Measurements from ENCODE around the gene VSTM4.

The VSTM4 gene

DNA sequence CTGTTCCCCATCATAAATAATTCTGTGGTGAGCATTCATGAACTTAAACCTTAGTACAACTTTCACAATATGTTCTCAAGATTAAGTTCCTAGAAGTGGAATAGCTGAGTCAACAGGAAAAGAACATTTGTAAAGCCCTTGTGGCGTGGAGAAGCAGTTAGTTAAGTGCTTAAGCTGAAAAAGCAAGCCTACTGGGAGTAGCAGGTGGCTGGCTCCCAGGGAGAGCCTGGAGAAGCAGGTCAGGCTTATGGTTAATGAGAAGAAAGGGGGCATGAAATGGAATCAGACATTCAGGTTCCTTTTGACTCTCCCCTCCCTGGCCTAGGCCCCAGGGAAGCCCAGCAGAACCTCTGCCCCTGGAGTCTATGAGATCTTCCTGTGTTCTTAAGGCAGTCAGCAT lies 35.3 kb downstream of the VSTM4 start:
- peaks cover 30% of the 10 kb centered on the region for H3K27me3 ChIP-seq (ENCODE audit: control insufficient read depth, low read length)
- H3K4me2 ChIP-seq (ENCODE audit: low read length): no peak overlapping the region
- H3K4me1 ChIP-seq (ENCODE audit: control insufficient read depth, low read length): peaks cover 5% of the 10 kb centered on the region; the same call in 1 of the 2 replicates
- no peak overlapping the region for H3K4me3 ChIP-seq (ENCODE audit: low read length)
- no peak overlapping the region for H3K27ac ChIP-seq (ENCODE audit: low read depth, low read length)
- H3K9me3 ChIP-seq (ENCODE audit: control insufficient read depth, insufficient read depth, low read length): no peaks in the 10 kb centered on the region
- no peaks in the 10 kb centered on the region for H3F3A ChIP-seq (ENCODE audit: control insufficient read depth, insufficient read depth)
- TF ChIP-seq, protein P1, sequence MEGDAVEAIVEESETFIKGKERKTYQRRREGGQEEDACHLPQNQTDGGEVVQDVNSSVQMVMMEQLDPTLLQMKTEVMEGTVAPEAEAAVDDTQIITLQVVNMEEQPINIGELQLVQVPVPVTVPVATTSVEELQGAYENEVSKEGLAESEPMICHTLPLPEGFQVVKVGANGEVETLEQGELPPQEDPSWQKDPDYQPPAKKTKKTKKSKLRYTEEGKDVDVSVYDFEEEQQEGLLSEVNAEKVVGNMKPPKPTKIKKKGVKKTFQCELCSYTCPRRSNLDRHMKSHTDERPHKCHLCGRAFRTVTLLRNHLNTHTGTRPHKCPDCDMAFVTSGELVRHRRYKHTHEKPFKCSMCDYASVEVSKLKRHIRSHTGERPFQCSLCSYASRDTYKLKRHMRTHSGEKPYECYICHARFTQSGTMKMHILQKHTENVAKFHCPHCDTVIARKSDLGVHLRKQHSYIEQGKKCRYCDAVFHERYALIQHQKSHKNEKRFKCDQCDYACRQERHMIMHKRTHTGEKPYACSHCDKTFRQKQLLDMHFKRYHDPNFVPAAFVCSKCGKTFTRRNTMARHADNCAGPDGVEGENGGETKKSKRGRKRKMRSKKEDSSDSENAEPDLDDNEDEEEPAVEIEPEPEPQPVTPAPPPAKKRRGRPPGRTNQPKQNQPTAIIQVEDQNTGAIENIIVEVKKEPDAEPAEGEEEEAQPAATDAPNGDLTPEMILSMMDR (IDR thresholded peaks at IDR 0.05; ENCODE audit: low read depth, low read length, poor library complexity, severe bottlenecking): no peak
- no peak for TF ChIP-seq EZH2phosphoT487 (IDR thresholded peaks at IDR 0.05; ENCODE audit: borderline replicate concordance, low read length)
- no peaks in the 10 kb centered on the region for H3K36me3 ChIP-seq (ENCODE audit: control insufficient read depth, low read length)
- no peaks in the 10 kb centered on the region for H3K79me2 ChIP-seq (ENCODE audit: control insufficient read depth, low read length)
- H4K20me1 ChIP-seq (ENCODE audit: control insufficient read depth, insufficient read depth, low read depth, low read length): no peaks in the 10 kb centered on the region
- no peaks in the 10 kb centered on the region for H3K9me2 ChIP-seq (replicated peaks; ENCODE audit: control insufficient read depth, low read length)

DNA sequence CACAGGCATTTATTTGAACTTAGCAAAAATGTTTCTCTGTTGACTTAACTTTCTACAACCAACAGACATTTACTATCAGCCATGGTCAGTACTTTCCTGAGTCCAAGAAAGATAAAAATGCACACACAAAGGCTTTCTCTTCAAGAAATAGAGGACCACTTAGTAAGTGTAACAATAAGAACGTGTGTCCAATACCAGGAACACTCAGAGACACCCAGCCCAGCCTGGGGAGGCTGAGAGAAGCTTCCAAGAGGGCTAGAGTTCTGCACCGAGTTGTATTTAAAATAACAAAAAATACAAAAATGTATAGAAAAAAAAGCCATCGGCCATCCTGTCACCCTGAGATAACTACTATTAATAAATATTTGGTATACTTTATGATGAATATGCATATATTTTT lies 35.8 kb downstream of the VSTM4 start:
- no peaks in the 10 kb centered on the region for H3K9me3 ChIP-seq (ENCODE audit: control insufficient read depth, insufficient read depth, low read length)
- no peaks in the 10 kb centered on the region for H4K20me1 ChIP-seq (ENCODE audit: control insufficient read depth, insufficient read depth, low read depth, low read length)
- no peak overlapping the region for H3K4me2 ChIP-seq (ENCODE audit: low read length)

DNA sequence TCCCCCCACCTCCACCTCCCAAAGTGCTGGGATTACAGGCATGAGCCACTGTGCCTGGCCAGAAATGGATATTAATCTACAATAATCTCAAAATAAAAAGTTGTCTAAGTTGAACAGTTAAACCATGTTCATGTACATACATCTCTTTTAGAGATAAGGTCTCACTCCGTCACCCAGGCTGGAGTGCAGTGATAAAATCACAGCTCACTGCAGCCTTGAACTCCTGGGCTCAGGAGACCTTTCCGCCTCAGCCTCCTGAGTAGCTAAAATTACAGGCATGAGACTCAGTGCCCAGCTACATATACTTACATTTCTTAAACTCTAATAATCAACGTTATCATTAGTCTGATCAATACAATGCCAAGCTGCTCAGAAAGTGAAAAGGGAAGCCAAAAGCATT lies 36.2 kb downstream of the VSTM4 start:
- peaks cover 30% of the 10 kb centered on the region for H3K27me3 ChIP-seq (ENCODE audit: control insufficient read depth, low read length)

More for the DNA sequence above, 35.8 kb downstream of the VSTM4 start:
- Histone ChIP-seq H3K27ac (ENCODE audit: low read depth, low read length) (no peak overlapping the region), H3K27me3 (ENCODE audit: control insufficient read depth, low read length) (peaks cover 30% of the 10 kb centered on the region), H3K79me2 (ENCODE audit: control insufficient read depth, low read length) (no peaks in the 10 kb centered on the region), H3F3A (ENCODE audit: control insufficient read depth, insufficient read depth) (no peaks in the 10 kb centered on the region), H3K36me3 (ENCODE audit: control insufficient read depth, low read length) (no peaks in the 10 kb centered on the region), H3K4me3 (ENCODE audit: low read length) (no peak overlapping the region), H3K9me2 (replicated peaks; ENCODE audit: control insufficient read depth, low read length) (no peaks in the 10 kb centered on the region), H3K4me1 (ENCODE audit: control insufficient read depth, low read length) (peaks cover 5% of the 10 kb centered on the region; the same call in 1 of the 2 replicates)
- no peak for TF ChIP-seq EZH2phosphoT487 (IDR thresholded peaks at IDR 0.05; ENCODE audit: borderline replicate concordance, low read length)
- TF ChIP-seq, protein P1 (IDR thresholded peaks at IDR 0.05; ENCODE audit: low read depth, low read length, poor library complexity, severe bottlenecking): no peak

More for the DNA sequence above, 36.2 kb downstream of the VSTM4 start:
- H4K20me1 ChIP-seq (ENCODE audit: control insufficient read depth, insufficient read depth, low read depth, low read length): no peaks in the 10 kb centered on the region
- H3K36me3 ChIP-seq (ENCODE audit: control insufficient read depth, low read length): no peaks in the 10 kb centered on the region
- H3K9me3 ChIP-seq (ENCODE audit: control insufficient read depth, insufficient read depth, low read length): no peaks in the 10 kb centered on the region
- peaks cover 5% of the 10 kb centered on the region; the same call in 1 of the 2 replicates for H3K4me1 ChIP-seq (ENCODE audit: control insufficient read depth, low read length)
- no peaks in the 10 kb centered on the region for H3K9me2 ChIP-seq (replicated peaks; ENCODE audit: control insufficient read depth, low read length)
- TF ChIP-seq EZH2phosphoT487 (IDR thresholded peaks at IDR 0.05; ENCODE audit: borderline replicate concordance, low read length): no peak
- TF ChIP-seq, protein P1 (IDR thresholded peaks at IDR 0.05; ENCODE audit: low read depth, low read length, poor library complexity, severe bottlenecking): no peak
- H3K4me2 ChIP-seq (ENCODE audit: low read length): no peak overlapping the region
- H3F3A ChIP-seq (ENCODE audit: control insufficient read depth, insufficient read depth): no peaks in the 10 kb centered on the region
- no peaks in the 10 kb centered on the region for H3K79me2 ChIP-seq (ENCODE audit: control insufficient read depth, low read length)
- no peak overlapping the region for H3K27ac ChIP-seq (ENCODE audit: low read depth, low read length)
- no peak overlapping the region for H3K4me3 ChIP-seq (ENCODE audit: low read length)

All from DOHH2 (cell line).